WERI-Rb-1 (cell line): ENCODE measurements around the gene TENM4.

ENCODE experiments used
- DNase-seq: peaks from one replicate; pipeline ENCODE4 v3.0.0-alpha.2; 2020
- H3K27ac ChIP-seq: fragments of 250-450 bp; sonication (Bioruptor Pico); 2 replicates; pipeline ENCODE4 v1.5.1; 2020; ENCODE audit warnings: mild to moderate bottlenecking, moderate library complexity
- H3K27me3 ChIP-seq: fragments of 250-450 bp; sonication (Bioruptor Pico); 2 replicates; pipeline ENCODE4 v1.5.1; 2021; ENCODE audit warnings: mild to moderate bottlenecking, low read depth, moderate library complexity; ENCODE audit not compliant: insufficient read depth, severe bottlenecking
- H3K36me3 ChIP-seq: fragments of 250-450 bp; sonication (Bioruptor Pico); 2 replicates; pipeline ENCODE4 v1.5.1; 2020; ENCODE audit warnings: mild to moderate bottlenecking, moderate library complexity
- H3K4me3 ChIP-seq: 2 replicates; pipeline ENCODE4 v1.5.1; 2011; ENCODE audit warnings: low read depth, mild to moderate bottlenecking, control low read depth, low read length
- H3K9me3 ChIP-seq: fragments of 250-450 bp; sonication (Bioruptor Pico); 2 replicates; pipeline ENCODE4 v1.5.1; 2021; ENCODE audit warnings: mild to moderate bottlenecking, moderate library complexity; ENCODE audit not compliant: severe bottlenecking
- CTCF ChIP-seq: IDR thresholded peaks from 2 replicates; pipeline ENCODE4 v1.5.1; 2011; ENCODE audit warnings: low read depth, mild to moderate bottlenecking, control low read depth, inconsistent platforms, low read length

The TENM4 gene

GRCh38 chr11:78630561-78631303 is 810.1 kb downstream of the TENM4 start:
- peak; percentile 29; the same call in 1 of the 2 replicates for TF ChIP-seq CTCF

GRCh38 chr11:78630155-78630554 is 810.7 kb downstream of the TENM4 start:
- H3K9me3 ChIP-seq = peaks cover 8% of the 10 kb centered on the region
- H3K27ac ChIP-seq = no peak overlapping the region
- no peaks in the 10 kb centered on the region for H3K27me3 ChIP-seq
- H3K36me3 ChIP-seq = no peaks in the 10 kb centered on the region
- no peak for TF ChIP-seq CTCF
- no peak overlapping the region for H3K4me3 ChIP-seq
- DNase-seq = no peak

More at GRCh38 chr11:78630561-78631303, 810.1 kb downstream of the TENM4 start:
- Histone ChIP-seq H3K9me3 (peaks cover 8% of the 10 kb centered on the region), H3K4me3 (no peak overlapping the region), H3K27ac (no peak overlapping the region), H3K27me3 (no peaks in the 10 kb centered on the region), H3K36me3 (no peaks in the 10 kb centered on the region)
- no peak for DNase-seq

GRCh38 chr11:78622666-78623065 is 818.2 kb downstream of the TENM4 start:
- no peaks in the 10 kb centered on the region for H3K36me3 ChIP-seq
- no peak overlapping the region for H3K27ac ChIP-seq
- DNase-seq = no peak
- peaks cover 10% of the 10 kb centered on the region for H3K9me3 ChIP-seq
- TF ChIP-seq CTCF = no peak
- H3K27me3 ChIP-seq = peaks cover 7% of the 10 kb centered on the region
- H3K4me3 ChIP-seq = no peak overlapping the region

GRCh38 chr11:78620159-78620558 is 820.7 kb downstream of the TENM4 start:
- H3K27me3 ChIP-seq = peaks cover 7% of the 10 kb centered on the region
- H3K9me3 ChIP-seq = peaks cover 10% of the 10 kb centered on the region
- TF ChIP-seq CTCF = no peak
- DNase-seq = no peak
- no peaks in the 10 kb centered on the region for H3K36me3 ChIP-seq
- no peak overlapping the region for H3K27ac ChIP-seq
- H3K4me3 ChIP-seq = no peak overlapping the region

- Histone ChIP-seq H3K9me3 (peaks cover 10% of the 10 kb centered on the region), H3K4me3 (no peak overlapping the region), H3K36me3 (no peaks in the 10 kb centered on the region), H3K27ac (no peak overlapping the region), H3K27me3 (no peaks in the 10 kb centered on the region)
- TF ChIP-seq CTCF = no peak
- no peak for DNase-seq
These were observed 825.1 kb downstream of the TENM4 start for GRCh38 chr11:78615724-78616123.

GRCh38 chr11:78613378-78613813 is 827.4 kb downstream of the TENM4 start:
- DNase-seq = no peak
- Histone ChIP-seq H3K27ac (no peak overlapping the region), H3K4me3 (no peak overlapping the region), H3K36me3 (no peaks in the 10 kb centered on the region), H3K9me3 (no peaks in the 10 kb centered on the region), H3K27me3 (no peaks in the 10 kb centered on the region)
- TF ChIP-seq CTCF = no peak
